ENCODE data around the gene PFKFB4.
"Not testable (repeated sequence)": the region's sequence is repeated elsewhere in the genome, so short reads cannot be mapped to it uniquely, and the experiment has no call there.

Gene PFKFB4

GRCh38 chr3:48558493-48559134, 2.0 kb upstream of the PFKFB4 start:
- DNase-seq (ENCODE audit: insufficient read length, low spot score) (no peak), FAIRE-seq (no peak)
- TF ChIP-seq CTCF (IDR thresholded peaks at IDR 0.05; ENCODE audit: insufficient read depth, missing control alignments), result no peak

- FAIRE-seq (no peak), DNase-seq (ENCODE audit: insufficient read length, low spot score) (no peak)
These were observed 431 bp downstream of the PFKFB4 start for GRCh38 chr3:48555949-48556795.

GRCh38 chr3:48555231-48555948, 1.2 kb downstream of the PFKFB4 start:
- no peak for DNase-seq (ENCODE audit: insufficient read length, low spot score)
- no peak for FAIRE-seq
- no peak for TF ChIP-seq CTCF (IDR thresholded peaks at IDR 0.05; ENCODE audit: insufficient read depth, missing control alignments)

More at GRCh38 chr3:48555949-48556795, 431 bp downstream of the PFKFB4 start:
- no peak for TF ChIP-seq CTCF (IDR thresholded peaks at IDR 0.05; ENCODE audit: insufficient read depth, missing control alignments)

GRCh38 chr3:48553886-48554845, 2.4 kb downstream of the PFKFB4 start:
- no peak for FAIRE-seq
- no peak for TF ChIP-seq CTCF (IDR thresholded peaks at IDR 0.05; ENCODE audit: insufficient read depth, missing control alignments)

GRCh38 chr3:48553361-48553760, 3.2 kb downstream of the PFKFB4 start:
- FAIRE-seq, result no peak
- TF ChIP-seq CTCF (IDR thresholded peaks at IDR 0.05; ENCODE audit: insufficient read depth, missing control alignments), result no peak

More at GRCh38 chr3:48553886-48554845, 2.4 kb downstream of the PFKFB4 start:
- no peak for DNase-seq (ENCODE audit: insufficient read length, low spot score)

GRCh38 chr3:48552111-48552951, 4.3 kb downstream of the PFKFB4 start:
- FAIRE-seq (no peak), DNase-seq (ENCODE audit: insufficient read length, low spot score) (no peak)
- no peak for TF ChIP-seq CTCF (IDR thresholded peaks at IDR 0.05; ENCODE audit: insufficient read depth, missing control alignments)

More at GRCh38 chr3:48553361-48553760, 3.2 kb downstream of the PFKFB4 start:
- no peak for DNase-seq (ENCODE audit: insufficient read length, low spot score)

GRCh38 chr3:48551651-48552050, 5.0 kb downstream of the PFKFB4 start:
- DNase-seq (ENCODE audit: insufficient read length, low spot score), result not testable (repeated sequence)

More at GRCh38 chr3:48551651-48552050, 5.0 kb downstream of the PFKFB4 start:
- FAIRE-seq, result not testable (repeated sequence)
